IMR-90 (cell line): ENCODE results near the gene FAT1. TPM values are rescaled to one million over a fixed set of nuclear protein-coding genes. Genes with fewer than 3 reads are reported as not detected.
A peak's percentile ranks its signal among the peaks of the same experiment; 100 is the strongest.

ENCODE experiments used
- ATAC-seq: fragments of 200-7000 bp; cut with Tn5 transposase; 2 replicates; pipeline ENCODE4 v1.9.1; 2020; ENCODE audit warnings: low read depth, mild to moderate bottlenecking, moderate library complexity
- BruUV-seq: library from RNA; stranded (reverse); fragments of 400-500 nt; replicated peaks from 2 replicates; lab custom pipeline; 2021; lab: Mats Ljungman, UMichigan
- CTCF ChIA-PET: fragments of 300-600 bp; formaldehyde crosslinking; extraction: SDS; loops from one replicate; lab custom pipeline; 2021; ENCODE audit warnings: antibody characterized with exemption; lab: Yijun Ruan, JAX
- POLR2A ChIA-PET: fragments of 300-600 bp; sonication (Branson Sonifier 250); formaldehyde crosslinking; loops from one replicate; lab custom pipeline; 2022; ENCODE audit warnings: antibody characterized with exemption; ENCODE audit not compliant: unreplicated experiment; lab: Charles Lee
- DNase-seq: peaks from one replicate; pipeline ENCODE4 v3.0.0; 2013
- H2AFZ ChIP-seq: replicated peaks from 2 replicates; pipeline ENCODE3; 2013; ENCODE audit warnings: low read length, mild to moderate bottlenecking; ENCODE audit not compliant: poor library complexity
- H2AK5ac ChIP-seq: 2 replicates; pipeline ENCODE4 v1.6.1; 2013; ENCODE audit warnings: low read depth, low read length, inconsistent platforms
- H2AK9ac ChIP-seq: replicated peaks from 2 replicates; pipeline ENCODE3; 2013; ENCODE audit warnings: mild to moderate bottlenecking, low read depth, low read length, moderate library complexity; ENCODE audit not compliant: poor library complexity
- H2BK120ac ChIP-seq: 2 replicates; pipeline ENCODE4 v1.6.1; 2013; ENCODE audit warnings: low read depth, low read length, inconsistent platforms
- H2BK15ac ChIP-seq: 3 replicates; pipeline ENCODE4 v1.6.1; 2013; ENCODE audit warnings: low read depth, low read length, inconsistent platforms
- H2BK20ac ChIP-seq: 2 replicates; pipeline ENCODE4 v1.6.1; 2013; ENCODE audit warnings: low read depth, mild to moderate bottlenecking, inconsistent platforms, low read length, moderate library complexity
- H2BK5ac ChIP-seq: 2 replicates; pipeline ENCODE4 v1.6.1; 2013; ENCODE audit warnings: mild to moderate bottlenecking, low read depth, low read length, inconsistent platforms; ENCODE audit not compliant: poor library complexity, severe bottlenecking
- H3K14ac ChIP-seq: replicated peaks from 2 replicates; pipeline ENCODE4 v1.6.1; 2013; ENCODE audit warnings: low read depth, low read length, inconsistent platforms
- H3K18ac ChIP-seq: 2 replicates; pipeline ENCODE4 v1.6.1; 2013; ENCODE audit warnings: low read depth, low read length, control low read depth
- H3K23ac ChIP-seq: 2 replicates; pipeline ENCODE4 v1.6.1; 2013; ENCODE audit warnings: low read depth, low read length, inconsistent platforms
- H3K27ac ChIP-seq: 2 replicates; pipeline ENCODE4 v1.5.1; 2013; ENCODE audit warnings: mild to moderate bottlenecking, control low read depth, low read length; ENCODE audit not compliant: insufficient read depth
- H3K27me3 ChIP-seq: 2 replicates; pipeline ENCODE4 v1.6.1; 2013; ENCODE audit warnings: low read length; ENCODE audit not compliant: control insufficient read depth, insufficient read depth
- H3K36me3 ChIP-seq: 2 replicates; pipeline ENCODE4 v1.6.1; 2013; ENCODE audit warnings: low read length, mixed read lengths; ENCODE audit not compliant: control insufficient read depth, insufficient read depth
- H3K4ac ChIP-seq: 2 replicates; pipeline ENCODE4 v1.6.1; 2013; ENCODE audit warnings: low read depth, low read length, inconsistent platforms
- H3K4me1 ChIP-seq: 2 replicates; pipeline ENCODE4 v1.6.1; 2013; ENCODE audit warnings: low read length, mixed read lengths; ENCODE audit not compliant: control insufficient read depth, insufficient read depth
- H3K4me2 ChIP-seq: 2 replicates; pipeline ENCODE4 v1.6.1; 2013; ENCODE audit warnings: low read depth, mild to moderate bottlenecking, control low read depth, low read length, moderate library complexity
- H3K4me3 ChIP-seq: 2 replicates; pipeline ENCODE4 v1.5.1; 2013; ENCODE audit warnings: low read depth, mild to moderate bottlenecking, control low read depth, low read length, moderate library complexity; ENCODE audit not compliant: insufficient read depth
- H3K56ac ChIP-seq: 2 replicates; pipeline ENCODE4 v1.6.1; 2013; ENCODE audit warnings: low read length, inconsistent platforms; ENCODE audit not compliant: insufficient read depth; ENCODE audit errors: extremely low read depth
- H3K79me1 ChIP-seq, 2 experiments: 2 replicates each; pipeline ENCODE4 v1.6.1; 2013; ENCODE audit warnings: low read length in 2 of 2, inconsistent platforms in 1 of 2, low read depth in 1 of 2
- H3K9ac ChIP-seq: 2 replicates; pipeline ENCODE4 v1.6.1; 2013; ENCODE audit warnings: low read depth, low read length, control low read depth
- H3K9me1 ChIP-seq: 2 replicates; pipeline ENCODE4 v1.6.1; 2013; ENCODE audit warnings: low read length, inconsistent platforms; ENCODE audit not compliant: insufficient read depth
- H3K9me3 ChIP-seq: 2 replicates; pipeline ENCODE4 v1.6.1; 2013; ENCODE audit warnings: low read length; ENCODE audit not compliant: control insufficient read depth, insufficient read depth
- H4K20me1 ChIP-seq: 2 replicates; pipeline ENCODE4 v1.6.1; 2013; ENCODE audit warnings: low read length, inconsistent platforms; ENCODE audit not compliant: insufficient read depth
- H4K5ac ChIP-seq: 2 replicates; pipeline ENCODE4 v1.6.1; 2013; ENCODE audit warnings: mild to moderate bottlenecking, low read depth, low read length, control low read depth
- H4K8ac ChIP-seq, 2 experiments: 2 replicates each; pipeline ENCODE4 v1.6.1; 2013; ENCODE audit warnings: low read depth in 2 of 2, low read length in 2 of 2, control low read depth in 1 of 2, inconsistent platforms in 1 of 2
- H4K91ac ChIP-seq: 2 replicates; pipeline ENCODE4 v1.6.1; 2013; ENCODE audit warnings: low read depth, low read length, inconsistent platforms; ENCODE audit not compliant: insufficient read depth
- BHLHE40 ChIP-seq: fragments of 150-350 bp; IDR thresholded peaks from 2 replicates; pipeline ENCODE4 v1.6.1; 2016; ENCODE audit warnings: mild to moderate bottlenecking, low read depth, low read length
- CEBPB ChIP-seq: IDR thresholded peaks from 2 replicates; pipeline ENCODE4 v1.6.1; 2012; ENCODE audit warnings: low read depth, low read length, improper control_type of control experiment
- CTCF ChIP-seq: conservative IDR thresholded peaks from 2 replicates; pipeline ENCODE4 v1.5.1; 2012; ENCODE audit warnings: mild to moderate bottlenecking, low read depth, low read length, improper control_type of control experiment
- FOS ChIP-seq: fragments of 150-350 bp; IDR thresholded peaks from 2 replicates; pipeline ENCODE4 v1.6.1; 2016; ENCODE audit warnings: low read depth, low read length
- MAFK ChIP-seq: IDR thresholded peaks from 2 replicates; pipeline ENCODE4 v1.6.1; 2012; ENCODE audit warnings: low read depth, low read length, improper control_type of control experiment
- MAZ ChIP-seq: IDR thresholded peaks from 2 replicates; pipeline ENCODE4 v1.6.1; 2012; ENCODE audit warnings: low read depth, mild to moderate bottlenecking, low read length, improper control_type of control experiment, moderate library complexity, borderline replicate concordance
- MXI1 ChIP-seq: IDR thresholded peaks from 2 replicates; pipeline ENCODE4 v1.6.1; 2012; ENCODE audit warnings: low read depth, mild to moderate bottlenecking, low read length, moderate library complexity, borderline replicate concordance
- NFE2L2 ChIP-seq: fragments of 150-350 bp; IDR thresholded peaks from 2 replicates; pipeline ENCODE4 v1.6.1; 2016; ENCODE audit warnings: low read depth, mild to moderate bottlenecking, low read length
- POLR2A ChIP-seq: IDR thresholded peaks from 2 replicates; pipeline ENCODE4 v1.6.1; 2012; ENCODE audit warnings: mild to moderate bottlenecking, low read depth, low read length
- RAD21 ChIP-seq: IDR thresholded peaks from 2 replicates; pipeline ENCODE4 v1.6.1; 2012; ENCODE audit warnings: low read length, improper control_type of control experiment
- RCOR1 ChIP-seq: IDR thresholded peaks from 2 replicates; pipeline ENCODE4 v1.6.1; 2012; ENCODE audit warnings: mild to moderate bottlenecking, low read length, improper control_type of control experiment; ENCODE audit not compliant: insufficient replicate concordance
- RFX5 ChIP-seq: IDR thresholded peaks from 2 replicates; pipeline ENCODE4 v1.8.0; 2012; ENCODE audit warnings: low read depth, mild to moderate bottlenecking, low read length, moderate library complexity
- SMC3 ChIP-seq: fragments of 150-350 bp; IDR thresholded peaks from 2 replicates; pipeline ENCODE4 v1.6.1; 2016; ENCODE audit warnings: low read depth, mild to moderate bottlenecking, antibody characterized with exemption, low read length, moderate library complexity
- WGBS, 2 experiments: methylation state at CpG; one replicate each; pipeline versions ENCODE4 v1.1.5 to v1.1.7; 2013; ENCODE audit warnings: missing lambda C conversion rate in 2 of 2; ENCODE audit not compliant: insufficient read length in 1 of 2; ENCODE audit errors: extremely low coverage in 2 of 2; 5-methylcytosine and 5-hydroxymethylcytosine counted together
- dilution Hi-C: fragments of 300-500 bp; cut with HindIII; formaldehyde crosslinking; loops from one replicate; pipeline ENCODE4 v1.14.3; 2018; ENCODE audit warnings: low sequenced_read_pairs; ENCODE audit not compliant: unreplicated experiment
- in situ Hi-C: fragments of 300-500 bp; cut with MboI; formaldehyde crosslinking; loops from 3 replicates; pipeline ENCODE4 v1.14.3; 2019; ENCODE audit warnings: low sequenced_read_pairs, inconsistent platforms, mixed read lengths
- intact Hi-C: fragments of 100-400 bp; cut with micrococcal nuclease; formaldehyde crosslinking; loops from 2 replicates; pipeline ENCODE4 v1.10.0; 2022
- polyA plus RNA-seq, 3 experiments: library from polyadenylated mRNA; depleted of rRNA; stranded (reverse); fragments of >200 nt; gene quantifications; 2 replicates each; pipeline ENCODE4 v1.2.3, GENCODE V29; 2012; ENCODE audit warnings: low replicate concordance in 1 of 3
- total RNA-seq: library from RNA; depleted of rRNA; stranded (reverse); fragments of >200 nt; gene quantifications from 2 replicates; pipeline ENCODE4 v1.2.3, GENCODE V29; 2012

The FAT1 gene
- total and polyA plus RNA-seq, 2 of the 4 experiments (the other 2 are of a cell fraction) = 156 to 519 TPM

GRCh38 chr4:186727169-186727976 lies 3.7 kb upstream of the FAT1 start:
- Histone ChIP-seq H4K8ac (peak overlapping the region; percentile 53 to 74; a peak in 3 of 4 replicates), H3K9me3 (no peaks in the 10 kb centered on the region), H3K18ac (peak overlapping the region; percentile 78), H3K14ac (peak overlapping the region; percentile 93), H2AK9ac (no peak overlapping the region), H3K23ac (peak overlapping the region; percentile 91), H2BK120ac (peak overlapping the region; percentile 71), H3K27ac (peak overlapping the region; percentile 97), H4K91ac (peak overlapping the region; percentile 84), H3K56ac (peak overlapping the region; percentile 80), H3K4ac (peak overlapping the region; percentile 86), H3K27me3 (no peaks in the 10 kb centered on the region), H3K4me3 (peak overlapping the region; percentile 89), H2BK20ac (peak overlapping the region; percentile 67; the same call in 1 of the 2 replicates), H3K36me3 (peaks cover 4% of the 10 kb centered on the region; the same call in 1 of the 2 replicates), H4K20me1 (peaks cover 16% of the 10 kb centered on the region), H3K4me2 (peak overlapping the region; percentile 93), H3K79me1 (peaks cover 0 to 22% of the 10 kb centered on the region in 2 experiments; a peak in 3 of 4 replicates), H3K4me1 (peaks cover 10% of the 10 kb centered on the region), H2AFZ (peak overlapping the region; percentile 83), H4K5ac (peak overlapping the region; percentile 83), H2BK15ac (peak overlapping the region; percentile 50; the same call in 2 of the 3 replicates), H2BK5ac (peak overlapping the region; percentile 61), H3K9ac (peak overlapping the region; percentile 81), H3K9me1 (0 out of 2 replicates have a peak, but pooled peaks cover 2% of the 10 kb centered on the region), H2AK5ac (peak overlapping the region; percentile 74; the same call in 1 of the 2 replicates)
- ChIA-PET CTCF (interaction anchor here (0.6 to 1.2 kb wide), 3 partner anchors 11 to 928 kb away, joined by 3 read pairs; no protein-coding TSS in a partner anchor), POLR2A (interaction anchor here (0.6 kb wide), 1 partner anchor 81 kb away, joined by 4 read pairs; no protein-coding TSS in a partner anchor)
- in situ Hi-C loops = loop anchor here (10.0 to 25.0 kb wide), 2 partner anchors 210 to 877 kb away; no protein-coding TSS in a partner anchor
- BruUV-seq = TSS peak; percentile 64
- DNase-seq (peak; percentile 47), ATAC-seq (peak; percentile 2; the same call in 1 of the 2 replicates)
- WGBS, 2 experiments = 0% methylated on average over 3 of the region's 15 CpGs; no CpG with 5 or more reads in 1 of the 2 experiments
- intact Hi-C loops = loop anchor here (2.0 to 10.0 kb wide), 11 partner anchors 45 to 1177 kb away; no protein-coding TSS in a partner anchor
- dilution Hi-C loops = no loop called here
- no peak for TF ChIP-seq CTCF
- TF ChIP-seq BHLHE40 = no peak
- no peak for TF ChIP-seq SMC3
- TF ChIP-seq POLR2A = no peak
- TF ChIP-seq CEBPB = no peak
- TF ChIP-seq MAZ = no peak
- TF ChIP-seq MAFK = no peak
- TF ChIP-seq NFE2L2 = no peak
- no peak for TF ChIP-seq RFX5
- no peak for TF ChIP-seq RAD21
- TF ChIP-seq RCOR1 = no peak
- TF ChIP-seq FOS = no peak
- no peak for TF ChIP-seq MXI1
